Stimulated activated CD4-positive, alpha-beta T cell treated with anti-CD3 and anti-CD28 coated beads, Interleukin-2, amount 100 ng/mL, for 4 hours (primary cell): ENCODE measurements around the gene TMEM115.

Experiments used
- DNase-seq: peaks from one replicate; pipeline ENCODE4 v3.0.0-alpha.2; 2020; ENCODE audit warnings: low read depth

TMEM115 gene

GRCh38 chr3:50378024-50378423 lies 18.7 kb upstream of the TMEM115 start:
- no peak for DNase-seq

- no peak for DNase-seq
Observed at GRCh38 chr3:50375258-50375931, 16.1 kb upstream of the TMEM115 start.

- no peak for DNase-seq
Observed at GRCh38 chr3:50374363-50375257, 15.3 kb upstream of the TMEM115 start.

GRCh38 chr3:50373146-50374051 lies 14.1 kb upstream of the TMEM115 start:
- DNase-seq: no peak

GRCh38 chr3:50372349-50372748 lies 13.0 kb upstream of the TMEM115 start:
- no peak for DNase-seq

GRCh38 chr3:50371133-50371685 lies 11.9 kb upstream of the TMEM115 start:
- no peak for DNase-seq

GRCh38 chr3:50370594-50370993 lies 11.3 kb upstream of the TMEM115 start:
- DNase-seq: no peak

- no peak for DNase-seq
Observed at GRCh38 chr3:50369012-50369670, 9.8 kb upstream of the TMEM115 start.

GRCh38 chr3:50365842-50366220 lies 6.5 kb upstream of the TMEM115 start:
- DNase-seq: no peak

- peak; percentile 92 for DNase-seq
Observed at GRCh38 chr3:50365080-50365841, 5.9 kb upstream of the TMEM115 start.

- DNase-seq: no peak
Observed at GRCh38 chr3:50364573-50365079, 5.3 kb upstream of the TMEM115 start.

- no peak for DNase-seq
Observed at GRCh38 chr3:50359760-50360110, 414 bp upstream of the TMEM115 start.

- DNase-seq: no peak
Observed at GRCh38 chr3:50358355-50358910, 888 bp downstream of the TMEM115 start.

GRCh38 chr3:50357481-50357880 lies 1.8 kb downstream of the TMEM115 start:
- DNase-seq: no peak

- no peak for DNase-seq
Observed at GRCh38 chr3:50356553-50356952, 2.8 kb downstream of the TMEM115 start.

- no peak for DNase-seq
Observed at GRCh38 chr3:50355829-50356552, 3.3 kb downstream of the TMEM115 start.

GRCh38 chr3:50354850-50355249 lies 4.5 kb downstream of the TMEM115 start:
- DNase-seq: no peak

- no peak for DNase-seq
Observed at GRCh38 chr3:50354186-50354764, 5.0 kb downstream of the TMEM115 start.
